Neural cell (in vitro differentiated cells): ENCODE data around the gene BABAM2. TPM values are rescaled to one million over a fixed set of nuclear protein-coding genes. Genes with fewer than 3 reads are reported as not detected.

Experiments
- H2AFZ ChIP-seq: fragments of 200-600, 300-800 bp; sonication (generic), shearing (Covaris generic); 2 replicates; pipeline ENCODE4 v1.6.0; 2014; ENCODE audit warnings: low read depth, mild to moderate bottlenecking, antibody characterized with exemption, low read length, moderate library complexity
- H3F3A ChIP-seq: fragments of 200-600 bp; shearing (Covaris generic); 2 replicates; pipeline ENCODE4 v1.6.1; 2016; ENCODE audit warnings: mild to moderate bottlenecking, moderate library complexity, mixed read lengths, antibody characterized with exemption, low read length; ENCODE audit not compliant: insufficient read depth, poor library complexity, severe bottlenecking
- H3K27ac ChIP-seq: fragments of 200-600, 300-800 bp; sonication (generic), shearing (Covaris generic); 2 replicates; pipeline ENCODE4 v1.5.1; 2014; ENCODE audit warnings: mild to moderate bottlenecking, low read length, moderate library complexity
- H3K27me3 ChIP-seq: fragments of 300-800, 200-600 bp; sonication (generic), shearing (Covaris generic); 2 replicates; pipeline ENCODE4 v1.6.0; 2014; ENCODE audit warnings: mild to moderate bottlenecking, low read depth, low read length, moderate library complexity; ENCODE audit not compliant: insufficient read depth
- H3K36me3 ChIP-seq: fragments of 300-800, 200-600 bp; sonication (generic), shearing (Covaris generic); 2 replicates; pipeline ENCODE4 v1.5.1; 2014; ENCODE audit warnings: mild to moderate bottlenecking, antibody characterized with exemption, low read length, moderate library complexity; ENCODE audit not compliant: insufficient read depth
- H3K4me2 ChIP-seq: fragments of 300-800, 200-600 bp; sonication (generic), shearing (Covaris generic); 2 replicates; pipeline ENCODE4 v1.6.0; 2014; ENCODE audit warnings: mild to moderate bottlenecking, low read length
- H3K4me3 ChIP-seq: fragments of 300-800, 200-600 bp; sonication (generic), shearing (Covaris generic); 2 replicates; pipeline ENCODE4 v1.5.1; 2014; ENCODE audit warnings: mild to moderate bottlenecking, low read length, moderate library complexity
- H3K79me2 ChIP-seq: fragments of 200-600 bp; shearing (Covaris generic); replicated peaks from 2 replicates; pipeline ENCODE4 v1.6.0; 2014; ENCODE audit warnings: mild to moderate bottlenecking, low read length, moderate library complexity; ENCODE audit not compliant: insufficient read depth
- H3K9ac ChIP-seq: fragments of 300-800, 200-600 bp; sonication (generic), shearing (Covaris generic); 2 replicates; pipeline ENCODE4 v1.6.1; 2016; ENCODE audit warnings: mild to moderate bottlenecking, low read length, mixed read lengths
- H3K9me2 ChIP-seq: fragments of 200-600 bp; shearing (Covaris generic); 2 replicates; pipeline ENCODE4 v1.6.1; 2016; ENCODE audit warnings: mild to moderate bottlenecking, low read length, mixed read lengths; ENCODE audit not compliant: insufficient read depth
- H3K9me3 ChIP-seq: fragments of 200-600, 300-800 bp; sonication (generic), shearing (Covaris generic); 2 replicates; pipeline ENCODE4 v1.6.1; 2016; ENCODE audit warnings: mild to moderate bottlenecking, mixed run types, low read length, moderate library complexity, mixed read lengths
- H4K20me1 ChIP-seq: fragments of 200-600 bp; shearing (Covaris generic); 2 replicates; pipeline ENCODE4 v1.6.1; 2016; ENCODE audit warnings: mild to moderate bottlenecking, mixed run types; ENCODE audit not compliant: insufficient read depth
- EP300 ChIP-seq: fragments of 450-650 bp; conservative IDR thresholded peaks from 2 replicates; pipeline ENCODE4 v1.6.1; 2014; ENCODE audit warnings: antibody characterized with exemption, mild to moderate bottlenecking, moderate library complexity; ENCODE audit not compliant: poor library complexity, severe bottlenecking
- EZH2 ChIP-seq: fragments of 200-600, 300-800 bp; shearing (Covaris generic), sonication (generic); IDR thresholded peaks from 2 replicates; pipeline ENCODE4 v1.6.1; 2014; ENCODE audit warnings: antibody characterized with exemption, low read length, borderline replicate concordance, mild to moderate bottlenecking; ENCODE audit not compliant: insufficient read depth, poor library complexity, severe bottlenecking
- MXI1 ChIP-seq: fragments of 450-650 bp; conservative IDR thresholded peaks from 2 replicates; pipeline ENCODE4 v1.6.1; 2014; ENCODE audit warnings: antibody characterized with exemption, mild to moderate bottlenecking; ENCODE audit not compliant: poor library complexity, severe bottlenecking
- POLR2AphosphoS5 ChIP-seq: IDR thresholded peaks from 2 replicates; pipeline ENCODE4 v1.6.1; 2012
- RAD21 ChIP-seq: fragments of 450-650 bp; conservative IDR thresholded peaks from 2 replicates; pipeline ENCODE4 v1.6.1; 2014; ENCODE audit warnings: antibody characterized with exemption, mild to moderate bottlenecking, moderate library complexity
- REST ChIP-seq: IDR thresholded peaks from 2 replicates; pipeline ENCODE4 v1.6.1; 2012; ENCODE audit warnings: borderline replicate concordance
- SMC3 ChIP-seq: fragments of 450-650 bp; conservative IDR thresholded peaks from 2 replicates; pipeline ENCODE4 v1.6.1; 2014; ENCODE audit warnings: antibody characterized with exemption, mild to moderate bottlenecking, moderate library complexity; ENCODE audit not compliant: poor library complexity
- TAF1 ChIP-seq: IDR thresholded peaks from 2 replicates; pipeline ENCODE4 v1.6.1; 2012; ENCODE audit warnings: low read depth
- polyA plus RNA-seq: library from polyadenylated mRNA; depleted of rRNA; stranded (reverse); fragments of >200 nt; gene quantifications from 2 replicates; pipeline ENCODE4 v1.2.3, GENCODE V29; 2014
- TF ChIP-seq, protein P1 (sequence below): fragments of 450-650 bp; IDR thresholded peaks from 2 replicates; pipeline ENCODE4 v1.5.1; 2014; ENCODE audit warnings: antibody characterized with exemption, mild to moderate bottlenecking, moderate library complexity; ENCODE audit not compliant: poor library complexity, severe bottlenecking

Gene BABAM2
- polyA plus RNA-seq, 1 donor from 2014 or later = 15.3 TPM

DNA sequence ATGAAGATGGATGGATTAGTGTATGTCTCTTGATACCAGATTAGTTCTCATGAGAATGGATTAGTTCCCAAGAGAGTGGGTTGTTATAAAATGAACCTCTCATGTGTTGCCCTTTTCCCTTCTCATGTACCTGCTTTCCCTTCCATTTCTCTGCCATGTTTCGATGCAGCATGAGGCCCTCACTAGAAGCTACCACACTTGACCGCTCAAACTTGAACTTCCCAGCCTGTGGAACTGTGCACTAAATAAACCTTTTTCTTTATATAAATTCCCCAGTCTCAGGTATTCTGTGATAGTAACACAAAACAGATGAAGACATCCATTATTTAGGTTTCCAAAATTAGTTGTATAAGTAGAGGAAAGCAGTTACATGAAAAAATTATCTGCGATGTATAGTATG, 73.5 kb downstream of the BABAM2 start:
- no peak overlapping the region for H3K4me2 ChIP-seq
- H3K9me2 ChIP-seq = no peaks in the 10 kb centered on the region
- H3K4me3 ChIP-seq = no peak overlapping the region
- H3K9ac ChIP-seq = no peak overlapping the region
- no peak overlapping the region for H3K27ac ChIP-seq
- H3K79me2 ChIP-seq = no peaks in the 10 kb centered on the region
- TF ChIP-seq MXI1 (no peak), SMC3 (no peak), RAD21 (no peak)
- no peaks in the 10 kb centered on the region for H3K27me3 ChIP-seq
- no peaks in the 10 kb centered on the region for H4K20me1 ChIP-seq
- peaks cover under 1% of the 10 kb centered on the region for H3F3A ChIP-seq
- peaks cover 7% of the 10 kb centered on the region for H3K9me3 ChIP-seq
- no peaks in the 10 kb centered on the region for H3K36me3 ChIP-seq
- H2AFZ ChIP-seq = no peak overlapping the region

DNA sequence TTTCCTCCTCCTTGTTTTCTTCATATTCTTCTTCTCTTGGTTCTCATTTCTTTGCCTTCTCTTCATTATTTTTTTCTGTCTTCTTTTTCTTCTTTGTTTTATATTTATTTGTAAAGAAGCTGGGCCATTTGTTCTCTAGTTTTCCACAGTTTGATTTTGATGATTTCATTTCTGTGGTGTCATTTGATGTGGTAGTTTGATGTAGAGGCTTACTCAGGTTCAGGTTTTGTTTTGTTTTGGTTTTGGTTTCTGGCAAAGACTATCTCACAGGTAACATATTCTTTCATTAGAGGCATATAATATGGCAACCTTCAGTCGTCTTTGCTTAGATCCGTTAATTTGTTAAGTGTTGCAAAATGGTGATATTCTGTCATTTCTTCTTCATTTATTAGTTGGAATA, 75.3 kb downstream of the BABAM2 start:
- H3F3A ChIP-seq = no peaks in the 10 kb centered on the region
- peaks cover 7% of the 10 kb centered on the region for H3K9me3 ChIP-seq
- no peaks in the 10 kb centered on the region for H3K79me2 ChIP-seq
- H3K36me3 ChIP-seq = no peaks in the 10 kb centered on the region
- no peak overlapping the region for H2AFZ ChIP-seq
- H3K4me3 ChIP-seq = no peak overlapping the region
- no peak overlapping the region for H3K4me2 ChIP-seq
- H4K20me1 ChIP-seq = no peaks in the 10 kb centered on the region
- no peak overlapping the region for H3K9ac ChIP-seq
- H3K27ac ChIP-seq = no peak overlapping the region
- H3K27me3 ChIP-seq = no peaks in the 10 kb centered on the region
- TF ChIP-seq EZH2 (no peak), EP300 (no peak), REST (no peak), TAF1 (no peak), RAD21 (no peak), SMC3 (no peak), POLR2AphosphoS5 (no peak), MXI1 (no peak)
- TF ChIP-seq, protein P1, sequence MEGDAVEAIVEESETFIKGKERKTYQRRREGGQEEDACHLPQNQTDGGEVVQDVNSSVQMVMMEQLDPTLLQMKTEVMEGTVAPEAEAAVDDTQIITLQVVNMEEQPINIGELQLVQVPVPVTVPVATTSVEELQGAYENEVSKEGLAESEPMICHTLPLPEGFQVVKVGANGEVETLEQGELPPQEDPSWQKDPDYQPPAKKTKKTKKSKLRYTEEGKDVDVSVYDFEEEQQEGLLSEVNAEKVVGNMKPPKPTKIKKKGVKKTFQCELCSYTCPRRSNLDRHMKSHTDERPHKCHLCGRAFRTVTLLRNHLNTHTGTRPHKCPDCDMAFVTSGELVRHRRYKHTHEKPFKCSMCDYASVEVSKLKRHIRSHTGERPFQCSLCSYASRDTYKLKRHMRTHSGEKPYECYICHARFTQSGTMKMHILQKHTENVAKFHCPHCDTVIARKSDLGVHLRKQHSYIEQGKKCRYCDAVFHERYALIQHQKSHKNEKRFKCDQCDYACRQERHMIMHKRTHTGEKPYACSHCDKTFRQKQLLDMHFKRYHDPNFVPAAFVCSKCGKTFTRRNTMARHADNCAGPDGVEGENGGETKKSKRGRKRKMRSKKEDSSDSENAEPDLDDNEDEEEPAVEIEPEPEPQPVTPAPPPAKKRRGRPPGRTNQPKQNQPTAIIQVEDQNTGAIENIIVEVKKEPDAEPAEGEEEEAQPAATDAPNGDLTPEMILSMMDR = no peak
- H3K9me2 ChIP-seq = no peaks in the 10 kb centered on the region

GRCh38 chr2:27966466-27966865, 75.9 kb downstream of the BABAM2 start:
- no peaks in the 10 kb centered on the region for H3F3A ChIP-seq
- peaks cover 7% of the 10 kb centered on the region for H3K9me3 ChIP-seq
- no peaks in the 10 kb centered on the region for H4K20me1 ChIP-seq
- no peak overlapping the region for H3K4me3 ChIP-seq
- no peak overlapping the region for H3K9ac ChIP-seq
- no peaks in the 10 kb centered on the region for H3K79me2 ChIP-seq
- no peak overlapping the region for H2AFZ ChIP-seq
- H3K27ac ChIP-seq = no peak overlapping the region
- no peaks in the 10 kb centered on the region for H3K36me3 ChIP-seq
- H3K9me2 ChIP-seq = no peaks in the 10 kb centered on the region
- no peaks in the 10 kb centered on the region for H3K27me3 ChIP-seq
- no peak overlapping the region for H3K4me2 ChIP-seq
- TF ChIP-seq, protein P1 = no peak
